Cardiac septum (tissue), 1 donor: ENCODE results near the gene DYNLRB1. TPM values are rescaled to one million over a fixed set of nuclear protein-coding genes. Genes with fewer than 3 reads are reported as not detected.

Experiments
- DNase-seq: peaks from one replicate; pipeline ENCODE4 v3.0.0-alpha.2; 2020; ENCODE audit warnings: low spot score
- intact Hi-C: fragments of 100-400 bp; cut with DNase I; formaldehyde crosslinking; loops from one replicate; pipeline ENCODE4 v1.14.0; 2022
- total RNA-seq: library from RNA; stranded (reverse); fragmentation: NEBNext Ultra II Directional; extraction: Animal tissue kit (Norgen Biotek cat#: 25700); gene quantifications from one replicate; pipeline ENCODE4 v1.2.1, GENCODE V29; 2021
- donor health status: DM: no; HTN: no; CAD: no.

The DYNLRB1 gene
- total RNA-seq, 1 donor from 2014 or later = 157 TPM

DNA sequence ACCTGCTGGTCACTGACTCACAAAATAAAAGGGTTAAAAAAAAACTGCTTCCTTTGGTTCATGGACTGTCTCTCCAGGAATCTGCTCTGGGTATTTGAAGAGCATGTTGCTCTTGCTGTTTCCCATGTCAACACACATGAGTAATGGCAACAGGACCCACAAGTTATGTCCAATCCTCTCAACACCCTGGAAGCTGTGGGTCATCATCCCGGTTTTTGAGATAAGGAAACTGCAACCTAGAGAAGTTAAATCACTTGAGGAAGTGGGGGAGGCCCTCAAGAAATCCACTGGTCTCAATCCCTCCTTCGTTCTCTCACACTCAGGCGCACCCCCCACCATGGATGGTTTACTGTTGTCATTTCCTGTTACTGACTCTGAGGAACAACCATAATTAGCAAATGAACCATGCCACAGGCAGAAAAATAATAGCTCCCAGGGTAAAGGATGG, 54.7 kb downstream of the DYNLRB1 start:
- peak; percentile 22 for DNase-seq
- intact Hi-C loops = no loop called here

DNA sequence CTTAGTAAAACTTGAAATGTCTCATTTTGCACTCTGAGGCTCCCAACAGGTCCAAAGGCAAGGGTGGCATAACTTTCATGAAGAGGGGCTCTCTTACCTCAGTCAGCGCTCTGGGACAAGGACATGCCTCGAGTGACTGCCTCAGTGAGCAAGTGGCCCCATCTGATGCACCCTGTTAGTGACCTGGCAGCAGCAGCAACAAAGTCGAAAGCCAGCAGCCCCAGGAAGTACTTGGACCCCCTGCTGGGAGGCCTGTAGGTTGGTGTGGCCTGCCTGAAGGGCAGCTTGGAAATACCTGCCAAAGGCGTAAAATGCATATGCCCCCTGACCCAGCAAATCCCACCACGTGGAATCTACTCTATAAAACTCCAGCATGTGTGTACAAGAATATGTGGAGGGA, 55.5 kb downstream of the DYNLRB1 start:
- intact Hi-C loops = no loop called here
- no peak for DNase-seq

DNA sequence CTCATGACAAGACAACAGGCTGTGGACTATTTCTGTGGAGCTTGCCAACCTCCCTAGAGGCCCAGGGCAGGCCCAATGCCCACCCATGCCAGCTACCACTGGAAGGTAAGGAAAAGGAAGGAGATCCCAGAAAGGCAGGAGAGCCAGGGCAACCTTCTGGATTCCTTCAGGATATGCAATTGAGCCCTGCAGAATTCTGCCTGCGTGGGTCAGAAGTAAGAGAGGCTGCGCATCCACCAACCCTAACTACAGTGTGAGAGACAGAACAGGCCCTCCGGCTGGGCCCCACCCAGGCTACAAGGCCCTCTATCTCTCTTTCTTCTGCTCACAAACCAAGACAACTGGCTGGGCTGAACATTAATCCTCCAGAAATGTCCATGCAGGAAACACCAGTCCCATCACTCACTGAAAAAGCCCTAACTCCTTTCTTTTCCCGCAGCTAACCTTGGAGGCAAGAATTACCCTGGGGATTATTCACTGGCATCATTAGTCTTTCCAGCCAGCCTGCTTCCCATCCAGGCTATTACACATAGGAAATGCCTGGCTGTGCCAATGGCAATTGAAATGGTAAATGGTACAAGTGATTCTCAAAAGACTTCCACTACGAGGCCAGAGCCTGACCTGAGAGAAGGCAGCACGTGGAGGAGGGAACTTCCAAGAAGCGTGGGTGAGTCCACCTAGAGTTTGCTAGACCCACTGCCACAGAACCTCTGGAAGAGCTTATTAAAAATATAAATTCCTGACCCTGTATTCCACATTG, 57.5 kb downstream of the DYNLRB1 start:
- intact Hi-C loops = no loop called here
- no peak for DNase-seq

DNA sequence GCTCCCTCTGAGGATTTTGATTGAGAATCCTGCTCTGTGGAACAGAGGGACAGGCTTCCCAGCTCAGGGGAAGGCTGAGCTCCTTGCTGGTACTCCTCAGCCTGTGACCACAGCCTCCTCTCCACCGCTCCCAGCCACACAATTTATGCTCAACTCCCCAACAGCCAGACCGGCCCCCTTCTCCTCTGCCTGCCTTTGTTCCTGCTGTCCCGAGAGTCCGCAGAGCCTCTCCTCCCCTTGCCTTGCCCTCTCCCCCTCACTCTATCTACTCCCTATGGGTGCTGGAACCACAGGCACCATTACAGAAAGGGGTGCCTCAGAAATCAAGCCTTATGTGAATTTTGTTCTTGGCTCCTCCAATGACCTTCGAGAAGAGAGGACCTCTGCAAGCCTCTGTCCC, 58.2 kb downstream of the DYNLRB1 start:
- DNase-seq = no peak
- intact Hi-C loops = no loop called here

DNA sequence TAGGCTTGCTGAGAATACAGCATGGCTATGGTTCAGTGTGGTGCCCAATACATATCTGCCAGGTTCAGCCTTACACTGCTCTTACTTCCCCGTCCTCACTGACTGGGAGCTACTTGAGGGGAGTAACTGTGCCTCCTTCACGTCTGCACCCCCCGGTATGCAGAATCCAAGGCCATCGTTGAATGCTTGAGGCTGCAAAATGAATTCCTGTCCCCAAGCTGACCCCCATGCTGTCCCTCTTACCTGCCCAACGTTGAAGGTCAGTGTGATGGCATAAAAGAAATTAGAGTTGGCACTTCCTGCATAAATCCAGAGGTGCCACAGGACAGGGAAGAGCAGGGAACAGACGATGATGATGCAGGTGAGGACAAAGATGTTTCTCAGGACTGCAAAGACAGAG, 58.6 kb downstream of the DYNLRB1 start:
- no peak for DNase-seq
- intact Hi-C loops = loop anchor here (5.0 kb wide), 1 partner anchor 48 kb away; no protein-coding TSS in a partner anchor

DNA sequence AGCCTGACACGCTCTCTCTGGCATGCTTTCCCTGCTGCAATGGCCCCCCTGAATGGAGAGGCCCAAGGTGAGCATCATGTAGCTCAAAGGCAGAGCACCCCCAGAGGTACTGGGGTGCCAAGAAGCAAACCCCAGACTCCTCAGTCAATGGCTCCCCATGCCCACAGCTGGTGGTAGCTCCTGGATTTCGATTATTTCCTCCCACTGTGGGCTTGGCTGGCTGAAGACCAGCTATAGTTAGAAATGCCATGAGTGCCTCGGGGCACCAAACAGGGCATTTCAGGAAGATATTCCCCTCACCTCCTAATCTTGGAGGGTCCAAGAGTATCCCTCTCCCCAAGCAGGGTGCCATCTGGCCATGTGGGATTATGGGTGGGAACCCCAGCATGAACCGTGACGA, 59.0 kb downstream of the DYNLRB1 start:
- peak; percentile 35 for DNase-seq
- intact Hi-C loops = loop anchor here (5.0 kb wide), 1 partner anchor 48 kb away; no protein-coding TSS in a partner anchor

DNA sequence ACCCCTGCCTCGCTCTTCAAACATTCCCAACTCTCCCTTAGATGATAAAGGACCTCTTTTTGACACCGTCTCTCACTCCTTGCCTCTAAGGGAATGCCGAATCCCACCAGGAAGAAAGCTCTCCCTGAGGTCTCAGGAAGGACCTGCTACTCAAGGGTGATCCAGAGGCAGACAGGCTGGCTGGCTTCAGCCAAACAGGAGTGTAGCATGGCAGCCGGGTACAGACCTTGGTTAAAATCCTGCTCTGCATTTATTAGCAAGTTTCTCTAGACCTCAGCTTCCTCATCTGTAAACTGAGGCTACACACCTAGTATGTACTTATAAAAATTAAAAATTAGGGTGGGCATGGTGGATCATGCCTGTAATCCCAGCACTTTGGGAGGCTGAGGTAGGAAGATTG, 59.5 kb downstream of the DYNLRB1 start:
- intact Hi-C loops = loop anchor here (5.0 kb wide), 1 partner anchor 48 kb away; no protein-coding TSS in a partner anchor

DNA sequence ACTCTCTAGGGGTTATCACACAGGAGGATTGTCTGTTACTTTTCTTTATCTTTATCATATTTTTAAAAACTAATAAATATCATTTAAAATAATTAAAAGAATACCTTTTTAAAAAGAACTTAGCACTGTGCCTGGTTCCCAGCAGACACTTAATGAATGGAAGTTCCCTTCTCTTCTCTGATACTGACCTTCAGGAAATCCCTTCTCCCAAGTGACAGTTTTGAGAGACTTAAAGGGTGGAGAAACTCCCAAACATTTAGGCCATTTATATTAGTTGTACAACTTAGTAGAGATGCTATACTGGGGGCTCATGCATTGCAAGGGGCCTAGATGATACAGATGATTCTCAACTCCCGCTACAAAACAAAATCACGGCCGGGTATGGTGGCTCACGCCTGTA, 60.8 kb downstream of the DYNLRB1 start:
- no peak for DNase-seq
- intact Hi-C loops = loop anchor here (5.0 kb wide), 1 partner anchor 50 kb away; no protein-coding TSS in a partner anchor

More for the DNA sequence above, 59.5 kb downstream of the DYNLRB1 start:
- no peak for DNase-seq

DNA sequence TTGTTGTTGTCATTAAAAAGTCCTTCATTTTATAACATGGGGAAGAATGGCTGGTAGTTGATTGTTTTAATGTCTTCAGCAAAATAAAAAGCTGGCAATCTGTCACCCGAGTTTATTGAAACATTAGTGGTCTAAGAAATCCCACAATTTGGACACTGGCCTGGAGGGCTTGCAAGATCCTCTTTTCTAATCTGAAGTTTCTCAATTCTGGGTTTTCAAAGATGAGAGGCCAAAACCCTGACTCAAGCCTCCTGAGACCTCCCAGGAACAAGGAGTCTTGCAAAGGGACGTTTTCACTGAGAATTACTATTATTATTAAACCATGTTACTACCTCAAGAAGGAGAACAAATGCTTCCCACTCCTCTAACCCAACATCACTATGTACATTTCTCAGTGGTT, 61.8 kb downstream of the DYNLRB1 start:
- intact Hi-C loops = loop anchor here (2.0 to 5.0 kb wide), 3 partner anchors 51 to 191 kb away; no protein-coding TSS in a partner anchor
- no peak for DNase-seq

DNA sequence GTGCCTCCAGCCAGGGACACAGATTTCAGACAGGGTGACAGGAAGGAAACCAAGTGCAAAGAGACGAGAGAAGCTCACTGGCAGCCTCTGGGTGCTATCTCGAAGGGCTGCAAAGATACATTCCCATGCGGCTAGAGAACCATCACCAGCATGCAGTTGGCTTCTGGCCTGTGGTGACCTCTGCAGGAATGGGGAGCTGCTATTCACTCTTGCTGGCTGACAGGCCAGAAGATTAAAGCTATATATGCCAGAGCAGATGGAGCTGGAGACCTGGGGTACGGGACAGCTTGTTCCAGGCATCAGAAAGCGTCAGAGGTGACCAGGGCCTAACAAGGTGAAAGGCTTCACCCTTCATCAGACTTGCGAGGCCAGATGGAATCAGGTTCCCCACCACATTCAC, 62.3 kb downstream of the DYNLRB1 start:
- intact Hi-C loops = loop anchor here (2.0 to 5.0 kb wide), 3 partner anchors 51 to 190 kb away; no protein-coding TSS in a partner anchor
- peak; percentile 80 for DNase-seq

DNA sequence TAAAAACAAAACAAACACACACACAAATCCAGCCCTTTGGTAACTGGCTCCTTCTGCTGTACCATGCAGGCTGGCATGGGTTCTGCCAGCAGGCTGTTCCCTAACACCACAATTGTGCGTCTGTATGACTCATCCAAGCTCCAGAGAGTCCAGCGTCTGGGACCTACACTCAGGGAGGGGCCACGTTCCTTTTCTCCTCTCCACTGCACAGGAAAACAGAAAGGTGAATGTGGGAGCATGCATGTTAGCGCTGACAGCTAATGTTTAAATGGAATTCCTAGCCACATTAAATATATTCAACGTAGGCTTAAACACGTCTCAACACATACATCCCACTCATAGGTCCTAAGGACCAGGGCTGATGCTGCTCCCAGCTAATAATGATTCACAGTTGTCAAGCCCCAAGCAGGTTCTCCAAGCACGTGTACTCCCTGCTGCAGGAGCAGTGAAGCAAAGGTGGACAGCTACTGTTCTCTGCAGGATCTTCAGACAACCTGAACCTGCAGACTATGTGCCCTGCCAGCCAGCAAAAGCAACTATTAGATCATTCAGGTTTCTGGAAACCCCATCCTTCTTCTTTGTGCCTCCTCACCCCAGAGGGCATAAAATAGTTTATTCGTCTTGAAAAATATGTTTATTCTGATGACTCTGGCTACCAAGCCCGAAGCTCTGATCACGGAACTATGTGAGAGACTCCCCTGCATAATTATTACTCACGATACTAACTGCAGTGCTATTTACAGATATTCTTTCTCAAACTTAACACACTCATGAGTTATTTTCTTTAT, 63.2 kb downstream of the DYNLRB1 start:
- intact Hi-C loops = loop anchor here (2.0 to 5.0 kb wide), 3 partner anchors 52 to 189 kb away; no protein-coding TSS in a partner anchor
- DNase-seq = no peak

DNA sequence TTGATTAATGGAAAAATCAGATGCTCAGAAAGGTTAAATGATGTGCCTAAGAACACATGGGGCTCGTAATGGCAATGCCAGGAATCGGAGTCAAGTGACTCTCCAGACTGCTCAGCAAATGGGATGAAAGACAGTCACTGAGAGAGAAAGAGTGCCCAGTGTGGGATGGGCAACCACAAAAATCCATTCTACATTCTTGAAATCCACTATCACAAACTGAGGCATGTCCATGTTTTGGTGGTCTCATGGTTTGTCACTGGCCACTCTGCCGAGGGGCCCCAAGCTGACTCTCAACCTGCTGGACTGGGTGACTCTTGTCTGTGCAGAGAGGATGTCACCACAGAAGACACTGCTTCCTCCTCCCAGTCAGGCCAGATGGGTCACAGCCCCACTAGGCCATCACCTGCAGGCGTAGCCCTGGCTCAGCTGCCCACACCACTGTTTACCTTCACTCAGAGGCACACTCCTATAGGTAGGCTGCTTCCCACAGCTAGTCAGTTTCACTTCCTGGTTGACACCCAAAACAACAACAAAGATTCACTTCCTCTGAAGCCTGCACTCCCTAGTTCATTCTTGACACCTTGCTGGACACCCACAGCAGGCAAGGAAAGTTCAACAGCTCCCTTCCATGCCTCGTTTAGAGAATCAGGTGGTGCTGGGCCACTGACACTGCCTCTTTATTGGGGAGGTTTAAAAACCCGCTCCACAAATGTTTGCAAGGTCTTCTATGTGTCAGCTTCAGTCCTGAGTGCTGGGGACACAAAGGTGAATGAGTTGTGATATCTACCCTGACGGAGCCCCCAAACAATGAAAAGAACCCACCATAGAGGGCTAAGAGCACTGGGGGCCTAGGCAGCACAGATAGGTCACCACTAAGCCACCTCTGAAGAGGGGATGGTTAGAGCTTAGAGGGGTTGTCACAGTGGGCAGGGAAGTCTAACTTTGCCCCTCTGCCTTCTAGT, 64.0 kb downstream of the DYNLRB1 start:
- intact Hi-C loops = loop anchor here (2.0 to 5.0 kb wide), 3 partner anchors 53 to 189 kb away; no protein-coding TSS in a partner anchor
- DNase-seq = no peak

DNA sequence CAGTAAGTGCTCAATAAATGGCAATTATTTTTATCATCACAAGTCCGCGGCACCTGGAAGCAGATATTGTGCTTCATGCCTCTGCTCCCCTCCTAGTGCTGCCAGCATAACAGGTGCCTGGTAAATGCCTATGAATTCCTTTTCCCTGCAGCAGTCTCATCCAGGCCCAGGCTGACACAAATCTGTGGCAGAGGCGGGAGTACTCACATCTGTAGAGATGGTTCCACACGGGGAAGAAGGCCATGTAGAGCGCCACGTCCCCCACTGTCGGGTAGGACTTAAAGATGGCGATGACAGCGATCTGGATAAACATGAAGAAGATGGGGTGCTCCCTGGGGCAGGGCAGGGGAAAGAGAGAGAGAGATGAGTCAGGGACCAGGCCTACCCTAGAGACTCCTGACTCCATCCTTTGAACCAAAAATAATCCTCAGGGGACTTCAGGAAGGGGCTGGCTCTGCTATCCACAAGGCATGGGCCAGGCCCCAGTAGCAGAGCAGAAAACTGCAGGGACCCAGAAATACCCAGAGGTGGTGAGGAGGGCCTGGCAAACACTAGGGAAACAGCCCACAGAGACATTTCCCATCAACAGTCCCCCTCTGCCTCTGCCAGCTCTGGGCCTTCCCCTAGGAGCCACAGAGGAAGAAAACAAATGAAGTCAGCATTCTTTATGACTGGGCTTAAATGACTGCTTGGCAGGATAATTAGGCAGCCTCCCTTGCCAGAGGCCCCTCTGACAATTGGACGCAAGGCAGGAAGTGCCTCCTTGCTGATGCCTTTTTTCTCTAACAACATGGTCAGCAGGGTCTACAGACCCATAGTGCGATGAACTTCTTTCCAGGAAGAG, 65.3 kb downstream of the DYNLRB1 start:
- no peak for DNase-seq
- intact Hi-C loops = no loop called here

DNA sequence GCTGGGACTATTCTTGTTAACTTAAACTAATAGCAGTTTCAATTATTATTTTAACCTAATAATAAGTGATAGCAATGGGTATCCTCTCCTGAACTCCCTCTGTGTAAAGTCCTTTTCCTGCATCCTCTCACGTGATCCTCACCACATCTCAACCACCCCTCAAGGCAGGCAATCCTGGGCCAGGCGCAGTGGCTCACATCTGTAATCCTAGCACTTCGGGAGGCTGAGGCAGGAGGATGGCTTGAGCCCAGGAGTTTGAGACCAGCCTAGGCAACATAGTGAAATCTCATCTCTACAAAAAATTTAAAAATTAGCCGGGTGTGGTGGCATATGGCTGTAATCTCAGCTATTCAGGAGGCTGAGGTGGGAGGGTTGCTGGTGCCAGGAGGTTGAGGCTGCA, 66.0 kb downstream of the DYNLRB1 start:
- intact Hi-C loops = no loop called here
- no peak for DNase-seq

DNA sequence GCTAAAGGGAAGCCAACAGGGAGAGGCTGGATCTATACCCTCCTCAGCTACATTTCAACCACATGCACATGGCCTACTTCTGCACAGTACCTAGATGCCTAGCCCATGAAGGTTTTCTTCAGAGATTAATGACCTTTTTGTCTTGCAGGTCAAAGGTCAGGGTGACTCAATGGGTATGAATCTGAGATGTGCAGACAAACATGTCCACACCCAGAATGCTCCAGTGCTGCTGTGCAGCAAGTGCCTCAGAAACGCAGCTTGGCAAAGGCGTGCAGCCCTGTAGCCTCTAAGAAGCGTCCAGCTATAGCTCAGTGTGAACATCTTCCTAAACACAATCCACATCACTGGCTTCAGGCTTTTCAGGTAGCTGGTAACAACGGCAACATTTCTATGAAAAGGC, 66.7 kb downstream of the DYNLRB1 start:
- intact Hi-C loops = no loop called here
- DNase-seq = no peak

DNA sequence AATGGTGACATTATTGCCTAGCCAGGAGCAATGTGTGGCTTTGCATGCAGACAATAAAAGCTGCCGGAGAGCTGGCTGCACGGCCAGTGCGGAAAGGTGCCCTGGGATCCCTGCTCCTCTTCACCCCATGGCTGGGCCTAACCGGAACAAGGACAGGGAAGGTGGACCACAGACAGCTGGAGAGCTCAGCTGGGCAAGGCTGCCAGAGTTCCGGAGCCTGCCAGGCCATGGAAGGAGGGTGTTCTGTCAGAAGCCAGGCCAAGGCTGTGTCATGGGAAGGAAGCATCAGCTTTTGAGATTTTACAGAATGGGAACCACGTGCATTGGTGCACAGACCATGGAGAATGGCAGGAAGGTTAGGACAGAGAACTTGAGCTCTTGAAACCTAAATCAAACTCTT, 67.3 kb downstream of the DYNLRB1 start:
- intact Hi-C loops = no loop called here
- no peak for DNase-seq

DNA sequence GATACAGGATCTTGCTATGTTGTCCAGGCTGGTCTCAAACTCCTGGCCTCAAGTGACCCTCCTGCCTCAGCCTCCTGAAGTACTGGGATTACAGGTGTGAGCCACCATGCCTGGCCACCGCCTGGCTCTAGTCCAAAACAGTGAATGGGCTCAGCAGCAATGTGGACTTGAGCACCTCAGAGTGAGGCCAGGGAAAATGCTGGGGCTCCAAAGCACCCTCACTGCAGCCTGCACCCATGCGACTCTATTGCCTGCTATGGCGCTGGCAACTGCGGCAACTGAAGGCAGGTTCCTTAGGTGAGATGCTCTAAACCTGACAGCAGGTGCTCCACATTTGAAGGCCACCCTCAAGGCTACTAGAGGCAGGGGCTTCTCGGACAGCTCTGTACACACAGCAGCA, 68.8 kb downstream of the DYNLRB1 start:
- no peak for DNase-seq
- intact Hi-C loops = no loop called here

DNA sequence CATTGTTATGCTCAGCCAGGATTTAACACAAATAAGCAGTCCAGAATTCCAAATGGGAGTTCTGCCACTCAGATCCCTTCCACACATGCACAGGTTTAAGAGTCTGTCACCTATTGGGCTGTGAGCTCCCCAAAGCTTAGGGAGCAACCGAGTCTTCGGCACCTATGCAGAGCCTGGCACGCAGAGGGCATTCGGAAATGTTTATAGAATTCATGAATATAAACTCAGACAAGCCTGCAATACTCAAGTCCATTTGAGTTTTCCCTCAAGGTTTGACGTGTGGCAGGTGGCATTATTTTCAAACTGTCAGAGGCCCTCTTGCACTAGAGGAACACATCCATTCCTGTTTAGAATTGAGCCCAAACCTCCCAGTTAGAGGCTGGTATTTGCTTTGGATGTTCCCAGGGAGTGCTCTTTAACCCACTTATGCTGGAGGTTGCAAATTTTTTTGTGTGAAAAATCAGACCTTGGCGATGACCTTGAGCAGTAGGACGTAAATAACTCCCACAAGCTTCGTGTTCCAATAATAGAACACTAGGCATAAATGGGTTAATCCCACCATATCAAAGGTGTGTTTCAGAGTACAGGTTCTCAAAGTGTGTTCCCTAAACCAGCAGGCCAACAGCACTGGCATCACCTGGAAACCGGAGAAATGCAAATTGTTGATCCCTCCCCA, 70.4 kb downstream of the DYNLRB1 start:
- intact Hi-C loops = no loop called here
- DNase-seq = no peak
